HepG2 (cell line): Measurements from ENCODE around the gene CAPZB. TPM values are rescaled to one million over a fixed set of nuclear protein-coding genes. Genes with fewer than 3 reads are reported as not detected.
A peak's percentile ranks its signal among the peaks of the same experiment; 100 is the strongest.

Experiments
- ATAC-seq: fragments of 200-7000 bp; cut with Tn5 transposase; 3 replicates; pipeline ENCODE4 v1.9.1; 2020; ENCODE audit warnings: mild to moderate bottlenecking, moderate library complexity
- BruUV-seq: library from RNA; stranded (reverse); fragments of 400-500 nt; replicated peaks from 2 replicates; lab custom pipeline; 2021; lab: Mats Ljungman, UMichigan
- CTCF ChIA-PET: fragments of 300-600 bp; formaldehyde crosslinking; extraction: SDS; loops from one replicate; lab custom pipeline; 2021; ENCODE audit warnings: low total read pairs, inconsistent platforms, low intra/inter-chr PET ratio; lab: Yijun Ruan, JAX
- POLR2A ChIA-PET: fragments of 350-600 bp; sonication (Branson Sonifier 250); formaldehyde crosslinking; loops from one replicate; lab custom pipeline; 2020; ENCODE audit warnings: antibody characterized with exemption, inconsistent platforms; lab: Yijun Ruan, JAX
- DNase-seq: peaks from one replicate; pipeline ENCODE4 v3.0.0-alpha.2; 2015; ENCODE audit warnings: low spot score
- FAIRE-seq: peaks from 3 replicates; lab custom pipeline; 2011; peaks lifted over from hg19 to GRCh38; lab: Jason Lieb, UNC
- H2AFZ ChIP-seq: one replicate; pipeline ENCODE4 v1.6.1; 2011; ENCODE audit warnings: low read length, inconsistent platforms
- H3K27ac ChIP-seq: fragments of 300-600 bp; 3 replicates; pipeline ENCODE4 v1.8.0; 2011; ENCODE audit warnings: mixed run types, mild to moderate bottlenecking, mixed read lengths, low read length, inconsistent platforms; ENCODE audit not compliant: insufficient read depth; ENCODE audit errors: extremely low read length
- H3K27me3 ChIP-seq, 2 experiments: fragments of 200-600 bp in 1 of 2; 2 replicates in 1 of 2; 3 replicates in 1 of 2; pipeline versions ENCODE4 v1.6.0 to v1.8.0; 2011; ENCODE audit warnings: low read length in 2 of 2, mild to moderate bottlenecking in 2 of 2, moderate library complexity in 2 of 2, inconsistent platforms in 1 of 2; ENCODE audit not compliant: insufficient read depth in 2 of 2, control insufficient read depth in 1 of 2
- H3K36me3 ChIP-seq, 2 experiments: fragments of 200-600 bp in 1 of 2; replicated peaks in 1 of 2; 2 replicates in 1 of 2; 3 replicates in 1 of 2; pipeline versions ENCODE4 v1.5.1 to v1.8.0; 2011; ENCODE audit warnings: low read length in 2 of 2, inconsistent platforms in 1 of 2; ENCODE audit not compliant: insufficient read depth in 2 of 2, control insufficient read depth in 1 of 2
- H3K4me1 ChIP-seq: 2 replicates; pipeline ENCODE4 v1.5.1; 2012; ENCODE audit warnings: low read length, inconsistent platforms; ENCODE audit not compliant: insufficient read depth
- H3K4me2 ChIP-seq: 2 replicates; pipeline ENCODE4 v1.6.0; 2011; ENCODE audit warnings: low read depth, low read length, inconsistent platforms
- H3K4me3 ChIP-seq, 3 experiments: fragments of 200-600 bp in 1 of 3; sonication (generic), shearing (Covaris generic) in 1 of 3; replicated peaks in 1 of 3; 2 replicates each; pipeline ENCODE4 v1.5.1; 2011 to 2016; ENCODE audit warnings: low read length in 3 of 3, inconsistent platforms in 2 of 3, low read depth in 2 of 3, mild to moderate bottlenecking in 2 of 3, control low read depth in 1 of 3, mixed read lengths in 1 of 3; ENCODE audit not compliant: insufficient read depth in 1 of 3
- H3K79me2 ChIP-seq: one replicate; pipeline ENCODE4 v1.6.1; 2011; ENCODE audit warnings: low read length, inconsistent platforms; ENCODE audit not compliant: insufficient read depth
- H3K9ac ChIP-seq: 2 replicates; pipeline ENCODE4 v1.6.0; 2011; ENCODE audit warnings: mild to moderate bottlenecking, low read depth, low read length, inconsistent platforms; ENCODE audit not compliant: insufficient read depth
- H3K9me3 ChIP-seq: 2 replicates; pipeline ENCODE4 v1.5.1; 2012; ENCODE audit warnings: mild to moderate bottlenecking, low read length
- H4K20me1 ChIP-seq: 2 replicates; pipeline ENCODE4 v1.6.0; 2011; ENCODE audit warnings: inconsistent platforms, mild to moderate bottlenecking, low read length, moderate library complexity; ENCODE audit not compliant: insufficient read depth
- AGO2 ChIP-seq: fragments of 200-400 bp; formaldehyde crosslinking; optimal IDR thresholded peaks from 2 replicates; pipeline ENCODE3; 2017; ENCODE audit warnings: mild to moderate bottlenecking, low read depth, low read length, moderate library complexity
- ETV5 ChIP-seq: IDR thresholded peaks from 2 replicates; pipeline ENCODE4 v1.6.1; 2018; ENCODE audit warnings: missing biosample characterization, missing genetic modification reagents, inconsistent platforms, borderline replicate concordance
- FOXA3 ChIP-seq: IDR thresholded peaks from 2 replicates; pipeline ENCODE4 v1.6.1; 2016; ENCODE audit warnings: missing genetic modification reagents, missing compliant biosample characterization
- MTF1 ChIP-seq: sonication (generic); formaldehyde crosslinking; IDR thresholded peaks from 2 replicates; pipeline ENCODE4 v1.5.0; 2020; ENCODE audit warnings: missing genetic modification reagents
- POGK ChIP-seq: sonication (generic); formaldehyde crosslinking; conservative IDR thresholded peaks from 2 replicates; pipeline ENCODE4 v1.8.0; 2022; ENCODE audit warnings: mild to moderate bottlenecking, moderate library complexity, missing genetic modification reagents
- POLR2AphosphoS5 ChIP-seq: IDR thresholded peaks from 2 replicates; pipeline ENCODE4 v1.6.1; 2012; ENCODE audit warnings: low read depth, low read length
- SETDB1 ChIP-seq: sonication (generic); formaldehyde crosslinking; IDR thresholded peaks from 2 replicates; pipeline ENCODE4 v1.5.1; 2020; ENCODE audit warnings: missing genetic modification reagents, mild to moderate bottlenecking, borderline replicate concordance
- SP4 ChIP-seq: sonication (generic); formaldehyde crosslinking; IDR thresholded peaks from 2 replicates; pipeline ENCODE4 v1.8.1; 2023; ENCODE audit warnings: mild to moderate bottlenecking, missing genetic modification reagents
- ZBTB4 ChIP-seq: sonication (generic); formaldehyde crosslinking; IDR thresholded peaks from 2 replicates; pipeline ENCODE4 v1.4.0; 2020; ENCODE audit warnings: missing genetic modification reagents, mild to moderate bottlenecking, borderline replicate concordance
- ZNF263 ChIP-seq: sonication (generic); formaldehyde crosslinking; IDR thresholded peaks from 2 replicates; pipeline ENCODE4 v1.4.0; 2020; ENCODE audit warnings: missing genetic modification reagents
- ZNF367 ChIP-seq: sonication (generic); formaldehyde crosslinking; IDR thresholded peaks from 2 replicates; pipeline ENCODE4 v1.4.0; 2020; ENCODE audit warnings: missing genetic modification reagents, borderline replicate concordance
- ZNF530 ChIP-seq: sonication (generic); formaldehyde crosslinking; IDR thresholded peaks from 2 replicates; pipeline ENCODE4 v1.5.0; 2020; ENCODE audit warnings: low read depth, mild to moderate bottlenecking, missing genetic modification reagents
- ZNF589 ChIP-seq: sonication (generic); formaldehyde crosslinking; conservative IDR thresholded peaks from 2 replicates; pipeline ENCODE4 v1.8.0; 2022; ENCODE audit warnings: mild to moderate bottlenecking, moderate library complexity, missing genetic modification reagents
- ZNF687 ChIP-seq: sonication (generic); formaldehyde crosslinking; IDR thresholded peaks from 2 replicates; pipeline ENCODE4 v1.5.1; 2020; ENCODE audit warnings: mild to moderate bottlenecking, missing genetic modification reagents, moderate library complexity
- ZNF772 ChIP-seq: sonication (generic); formaldehyde crosslinking; IDR thresholded peaks from 2 replicates; pipeline ENCODE4 v1.5.0; 2020; ENCODE audit warnings: mild to moderate bottlenecking, missing genetic modification reagents
- WGBS: methylation state at CpG from one replicate; pipeline ENCODE4 v1.1.6; 2017; ENCODE audit warnings: low lambda C conversion rate; 5-methylcytosine and 5-hydroxymethylcytosine counted together
- in situ Hi-C: cut with HindIII; loops from 2 replicates; pipeline ENCODE4 v1.10.0; 2017; ENCODE audit warnings: low pct_unique_long_range_greater_than_20kb; ENCODE audit not compliant: extremely low pct_ligation_motif_present
- intact Hi-C: fragments of 100-400 bp; cut with micrococcal nuclease; formaldehyde crosslinking; loops from one replicate; pipeline ENCODE4 v1.10.0; 2022; ENCODE audit not compliant: unreplicated experiment
- polyA plus RNA-seq, 8 experiments: library from polyadenylated mRNA; depleted of rRNA in 3 of 8; stranded (reverse) in 7 of 8; unstranded in 1 of 8; fragments of >200 nt; fragmentation: Illumina TruSeq in 4 of 8; extraction: Trizol in 4 of 8; gene quantifications; 2 replicates each; pipeline versions ENCODE4 v1.2.1 to v1.2.3, GENCODE V29; 2011 to 2016; ENCODE audit warnings: low read depth in 4 of 8, missing spikeins in 1 of 8, mixed read lengths in 1 of 8; ENCODE audit not compliant: insufficient read depth in 1 of 8
- total RNA-seq, 5 experiments: library from RNA; depleted of rRNA; stranded (reverse); fragments of >200 nt; fragmentation: Illumina TruSeq; extraction: Trizol; gene quantifications; 2 replicates each; pipeline ENCODE4 v1.2.3, GENCODE V29; 2016; ENCODE audit warnings: low read depth in 1 of 5

CAPZB gene
- total and polyA plus RNA-seq, 2 of the 13 experiments (the other 11 are each of a cell fraction or from before 2014, with no cell fraction given), result 58.9 to 76.9 TPM

- no peaks in the 10 kb centered on the region for H3K27me3 ChIP-seq
- no peak overlapping the region for H3K4me3 ChIP-seq
- no peak overlapping the region for H2AFZ ChIP-seq
- no TSS peak for BruUV-seq
- ChIA-PET CTCF (interaction anchor here (1.1 kb wide), 1 partner anchor 44 kb away, joined by 3 read pairs; no protein-coding TSS in a partner anchor), POLR2A (no interaction called here)
- FAIRE-seq (no peak), DNase-seq (no peak), ATAC-seq (no peak)
- in situ Hi-C loops, result loop anchor here (5.0 kb wide), 2 partner anchors 44 to 304 kb away; no protein-coding TSS in a partner anchor
- no peak overlapping the region for H3K9ac ChIP-seq
- H4K20me1 ChIP-seq, result no peaks in the 10 kb centered on the region
- TF ChIP-seq POLR2AphosphoS5 (no peak), MTF1 (CRISPR knock-in tag) (no peak), ETV5 (CRISPR knock-in tag) (no peak), POGK (CRISPR knock-in tag) (no peak), ZNF772 (CRISPR knock-in tag) (no peak), AGO2 (peak; percentile 46), ZNF530 (CRISPR knock-in tag) (no peak), FOXA3 (no peak), ZNF589 (no peak), ZNF263 (CRISPR knock-in tag) (0 out of 2 replicates have a peak, but pooled peaks have one; percentile 49), ZNF687 (CRISPR knock-in tag) (peak; percentile 10; the same call in 1 of the 2 replicates), SP4 (CRISPR knock-in tag) (no peak), SETDB1 (CRISPR knock-in tag) (no peak), ZBTB4 (CRISPR knock-in tag) (0 out of 2 replicates have a peak, but pooled peaks have one; percentile 7), ZNF367 (CRISPR knock-in tag) (no peak)
- H3K9me3 ChIP-seq, result no peaks in the 10 kb centered on the region
- H3K27ac ChIP-seq, result no peak overlapping the region
- intact Hi-C loops, result no loop called here
- peaks cover 13% of the 10 kb centered on the region for H3K4me1 ChIP-seq
- H3K4me2 ChIP-seq, result no peak overlapping the region
- H3K36me3 ChIP-seq, result peaks cover 28 to 35% of the 10 kb centered on the region in 2 experiments; a peak in 4 of 5 replicates
- no peaks in the 10 kb centered on the region for H3K79me2 ChIP-seq
- 91% methylated on average over 17 of the region's 20 CpGs for WGBS
These were observed 141.6 kb downstream of the CAPZB start for GRCh38 chr1:19343617-19344350.
